AG04450 (cell line): ENCODE measurements around the gene PTPRD. TPM values are rescaled to one million over a fixed set of nuclear protein-coding genes. Genes with fewer than 3 reads are reported as not detected.

Source experiments
- CTCF ChIA-PET: fragments of 300-600, 350-600 bp; formaldehyde crosslinking; extraction: SDS; loops from one replicate; lab custom pipeline; 2022; ENCODE audit warnings: antibody characterized with exemption, inconsistent platforms; lab: Charles Lee
- POLR2A ChIA-PET: fragments of 350-600 bp; formaldehyde crosslinking; extraction: SDS; loops from one replicate; lab custom pipeline; 2021; ENCODE audit warnings: antibody characterized with exemption, inconsistent platforms; lab: Yijun Ruan, JAX
- DNase-seq: peaks from one replicate; pipeline ENCODE4 v3.0.0-alpha.2; 2011; ENCODE audit warnings: low read depth, low spot score
- H3K27ac ChIP-seq: one replicate; pipeline ENCODE4 v1.5.1; 2012; ENCODE audit warnings: low read depth, low read length, control low read depth
- H3K27me3 ChIP-seq: one replicate; pipeline ENCODE4 v1.6.0; 2012; ENCODE audit warnings: low read length; ENCODE audit not compliant: control insufficient read depth, insufficient read depth
- H3K4me3 ChIP-seq: 2 replicates; pipeline ENCODE4 v1.5.1; 2011; ENCODE audit warnings: mild to moderate bottlenecking, low read depth, low read length, control low read depth
- H3K9me3 ChIP-seq: 2 replicates; pipeline ENCODE4 v1.5.1; 2012; ENCODE audit warnings: low read length; ENCODE audit not compliant: control insufficient read depth, insufficient read depth
- polyA plus RNA-seq: library from polyadenylated mRNA; depleted of rRNA; stranded (reverse); fragments of >200 nt; gene quantifications from 2 replicates; pipeline ENCODE4 v1.2.3, GENCODE V29; 2011
- TF ChIP-seq, protein P1 (sequence below): IDR thresholded peaks from 2 replicates; pipeline ENCODE4 v1.5.1; 2011; ENCODE audit warnings: low read depth, low read length, control low read depth, inconsistent platforms

PTPRD gene
- polyA plus RNA-seq, 1 experiment, result 0.19 TPM

DNA sequence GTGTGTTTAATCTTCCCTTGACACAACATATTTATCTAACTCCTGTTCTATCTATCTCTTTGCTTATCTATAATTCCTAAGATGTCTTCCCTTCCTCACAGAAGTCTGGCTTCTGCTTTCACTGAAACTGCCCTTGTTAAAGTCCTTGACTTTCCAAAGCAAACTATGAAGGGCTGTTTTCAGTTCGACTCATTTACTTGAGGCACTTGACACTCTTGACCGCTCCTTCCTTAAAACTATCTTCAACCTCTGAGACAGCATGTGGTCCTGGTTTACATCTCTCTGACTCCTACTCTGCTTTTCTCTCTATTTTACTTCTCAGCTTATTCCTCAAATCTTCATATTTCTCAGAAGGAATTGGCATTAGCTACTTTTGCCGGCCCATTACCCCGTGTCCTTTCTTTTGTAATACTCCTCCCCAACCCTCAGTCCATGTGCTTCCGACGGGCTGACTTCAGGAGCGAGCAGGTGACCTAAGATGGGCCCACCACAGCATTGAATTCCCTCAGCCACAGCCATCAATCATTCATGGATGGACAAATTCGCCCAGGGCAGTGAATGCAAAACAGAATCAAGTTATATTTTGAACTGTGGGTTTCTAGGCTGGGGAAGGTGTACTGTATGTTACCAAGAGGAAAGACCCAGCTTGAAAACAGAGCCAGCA is 1089.2 kb downstream of the PTPRD start:
- TF ChIP-seq, protein P1, sequence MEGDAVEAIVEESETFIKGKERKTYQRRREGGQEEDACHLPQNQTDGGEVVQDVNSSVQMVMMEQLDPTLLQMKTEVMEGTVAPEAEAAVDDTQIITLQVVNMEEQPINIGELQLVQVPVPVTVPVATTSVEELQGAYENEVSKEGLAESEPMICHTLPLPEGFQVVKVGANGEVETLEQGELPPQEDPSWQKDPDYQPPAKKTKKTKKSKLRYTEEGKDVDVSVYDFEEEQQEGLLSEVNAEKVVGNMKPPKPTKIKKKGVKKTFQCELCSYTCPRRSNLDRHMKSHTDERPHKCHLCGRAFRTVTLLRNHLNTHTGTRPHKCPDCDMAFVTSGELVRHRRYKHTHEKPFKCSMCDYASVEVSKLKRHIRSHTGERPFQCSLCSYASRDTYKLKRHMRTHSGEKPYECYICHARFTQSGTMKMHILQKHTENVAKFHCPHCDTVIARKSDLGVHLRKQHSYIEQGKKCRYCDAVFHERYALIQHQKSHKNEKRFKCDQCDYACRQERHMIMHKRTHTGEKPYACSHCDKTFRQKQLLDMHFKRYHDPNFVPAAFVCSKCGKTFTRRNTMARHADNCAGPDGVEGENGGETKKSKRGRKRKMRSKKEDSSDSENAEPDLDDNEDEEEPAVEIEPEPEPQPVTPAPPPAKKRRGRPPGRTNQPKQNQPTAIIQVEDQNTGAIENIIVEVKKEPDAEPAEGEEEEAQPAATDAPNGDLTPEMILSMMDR, result no peak
- no peak for DNase-seq
- Histone ChIP-seq H3K27ac (no peak overlapping the region), H3K4me3 (no peak overlapping the region), H3K9me3 (peaks cover 8% of the 10 kb centered on the region), H3K27me3 (no peaks in the 10 kb centered on the region)
- ChIA-PET POLR2A (no interaction called here), CTCF (no interaction called here)

DNA sequence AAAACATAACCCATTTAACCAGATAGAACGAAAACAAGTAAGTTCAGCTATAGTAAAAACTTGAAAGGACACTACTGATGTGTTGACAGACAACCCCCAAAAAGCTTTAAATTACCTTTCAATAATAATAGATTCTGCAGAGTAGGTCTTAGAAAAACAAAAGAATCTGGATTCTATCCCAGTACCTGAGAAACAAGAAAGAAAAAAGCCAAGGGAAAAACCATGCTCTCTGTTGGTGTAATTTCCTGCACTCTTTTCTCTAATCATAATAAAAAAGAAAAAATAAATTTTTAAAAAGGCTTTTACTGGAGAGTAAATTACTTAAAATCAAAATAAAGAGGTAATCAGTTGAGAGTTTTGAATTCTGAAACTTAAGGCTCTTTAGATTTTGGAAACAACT is 1090.4 kb downstream of the PTPRD start:
- TF ChIP-seq, protein P1, result no peak
- H3K27me3 ChIP-seq, result no peaks in the 10 kb centered on the region
- ChIA-PET CTCF (no interaction called here), POLR2A (no interaction called here)
- H3K27ac ChIP-seq, result no peak overlapping the region
- peaks cover 8% of the 10 kb centered on the region for H3K9me3 ChIP-seq
- DNase-seq, result no peak
- H3K4me3 ChIP-seq, result no peak overlapping the region

DNA sequence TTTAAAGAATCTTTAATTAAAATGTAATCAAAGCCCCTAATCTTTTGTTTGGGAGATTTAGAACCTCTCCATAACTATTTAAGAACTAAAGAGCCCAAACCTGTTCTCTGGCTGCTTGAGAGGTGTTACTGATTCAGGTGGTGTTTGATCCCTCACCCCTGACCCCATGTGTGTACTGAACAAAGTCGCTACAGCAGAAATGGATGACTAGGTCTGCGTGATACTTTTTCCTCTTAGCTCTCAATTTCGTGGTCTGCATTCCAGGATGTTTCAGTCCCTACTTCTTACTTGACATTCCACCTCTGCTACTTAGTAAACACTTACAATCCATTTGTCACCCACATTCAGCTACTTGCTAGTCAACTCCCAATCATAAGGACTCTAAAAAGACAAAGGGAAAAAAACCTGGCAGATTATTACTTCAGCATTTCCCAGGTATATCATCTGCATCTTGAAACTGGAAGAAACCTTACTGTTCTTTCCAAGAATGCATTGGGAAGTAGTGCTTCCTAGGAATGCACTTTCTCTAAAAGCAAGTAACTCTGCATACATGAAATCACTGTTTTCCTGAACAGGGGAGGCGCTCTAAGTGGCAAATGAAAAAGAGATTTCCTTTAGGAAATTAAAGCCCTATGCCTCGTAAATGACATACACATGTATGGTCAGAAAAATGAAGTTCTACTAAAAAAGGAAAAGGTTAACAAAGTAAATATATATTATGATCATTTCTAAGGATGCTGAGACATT is 1091.6 kb downstream of the PTPRD start:
- ChIA-PET POLR2A (no interaction called here), CTCF (no interaction called here)
- no peak for DNase-seq
- no peaks in the 10 kb centered on the region for H3K27me3 ChIP-seq
- H3K9me3 ChIP-seq, result peaks cover 8% of the 10 kb centered on the region
- H3K4me3 ChIP-seq, result no peak overlapping the region
- TF ChIP-seq, protein P1, result no peak
- H3K27ac ChIP-seq, result no peak overlapping the region

DNA sequence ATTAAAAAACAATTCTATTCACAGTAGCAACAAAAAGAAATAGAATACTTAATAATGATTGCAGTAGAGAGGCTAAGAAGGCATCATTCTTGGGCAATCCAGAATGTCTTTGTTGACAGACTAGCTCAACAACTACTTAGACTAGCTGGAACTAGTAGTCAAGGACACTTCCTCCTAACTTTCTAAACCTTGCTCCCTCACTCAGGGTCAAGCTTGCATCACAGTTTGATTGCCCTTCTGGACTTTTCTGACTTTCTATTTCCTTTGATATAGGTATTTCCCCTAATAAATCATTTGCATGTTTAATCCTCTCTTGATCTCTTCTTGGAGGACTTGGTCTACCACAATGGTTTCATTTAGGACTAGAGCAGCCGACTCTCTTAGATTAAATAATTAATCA is 1107.9 kb downstream of the PTPRD start:
- Histone ChIP-seq H3K4me3 (no peak overlapping the region), H3K9me3 (no peaks in the 10 kb centered on the region), H3K27me3 (no peaks in the 10 kb centered on the region), H3K27ac (no peak overlapping the region)
- DNase-seq, result no peak
- POLR2A ChIA-PET, result no interaction called here
- CTCF ChIA-PET, result no interaction called here
- TF ChIP-seq, protein P1, result no peak

DNA sequence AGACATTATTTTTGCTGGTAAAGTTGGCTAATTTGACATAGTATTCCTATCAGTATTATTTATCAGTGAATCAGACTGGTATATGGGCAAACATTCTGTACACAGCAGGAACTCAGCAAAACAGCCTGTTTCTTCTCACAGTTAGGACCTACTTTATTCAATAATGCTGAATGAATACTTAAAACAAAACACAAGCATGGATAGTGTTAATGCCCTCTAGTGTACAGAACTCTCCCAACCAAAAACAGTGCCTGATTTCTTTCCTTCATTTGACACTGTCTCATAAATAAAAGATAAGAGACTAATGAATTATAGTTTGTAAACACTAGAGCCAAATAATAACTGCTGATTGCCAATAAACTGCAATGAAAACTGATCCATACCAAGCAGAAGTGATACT is 1113.3 kb downstream of the PTPRD start:
- no peak overlapping the region for H3K27ac ChIP-seq
- POLR2A ChIA-PET, result no interaction called here
- DNase-seq, result no peak
- H3K9me3 ChIP-seq, result peaks cover 7% of the 10 kb centered on the region
- TF ChIP-seq, protein P1, result no peak
- no peak overlapping the region for H3K4me3 ChIP-seq
- CTCF ChIA-PET, result no interaction called here
- no peaks in the 10 kb centered on the region for H3K27me3 ChIP-seq
